ENCODE data around the gene SPOUT1.
"Not testable (repeated sequence)": the region's sequence is repeated elsewhere in the genome, so short reads cannot be mapped to it uniquely, and the experiment has no call there.

The SPOUT1 gene

GRCh38 chr9:128809036-128809599 is 20.5 kb downstream of the SPOUT1 start:
- no peak for DNase-seq

DNA sequence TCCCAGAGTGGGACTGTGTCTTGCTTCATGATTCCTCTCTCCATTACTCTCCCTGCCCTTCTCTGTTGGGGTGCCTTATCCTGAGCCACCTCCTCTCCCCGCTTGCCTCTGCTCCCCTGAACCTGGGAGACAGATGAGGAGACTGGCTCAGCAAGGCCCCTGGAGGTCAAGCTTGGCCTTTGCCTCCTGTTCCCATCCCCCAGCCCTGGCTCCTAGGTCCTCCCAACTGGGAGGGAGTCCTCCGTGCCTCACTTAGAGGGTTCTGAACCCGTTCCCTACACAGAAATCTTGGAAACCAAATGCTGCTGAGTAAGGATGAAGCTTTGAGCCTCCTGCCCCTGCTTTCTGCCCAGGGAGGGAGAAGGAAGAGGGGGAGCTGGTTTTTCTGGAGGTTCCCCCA is 21.1 kb downstream of the SPOUT1 start:
- DNase-seq, result no peak

DNA sequence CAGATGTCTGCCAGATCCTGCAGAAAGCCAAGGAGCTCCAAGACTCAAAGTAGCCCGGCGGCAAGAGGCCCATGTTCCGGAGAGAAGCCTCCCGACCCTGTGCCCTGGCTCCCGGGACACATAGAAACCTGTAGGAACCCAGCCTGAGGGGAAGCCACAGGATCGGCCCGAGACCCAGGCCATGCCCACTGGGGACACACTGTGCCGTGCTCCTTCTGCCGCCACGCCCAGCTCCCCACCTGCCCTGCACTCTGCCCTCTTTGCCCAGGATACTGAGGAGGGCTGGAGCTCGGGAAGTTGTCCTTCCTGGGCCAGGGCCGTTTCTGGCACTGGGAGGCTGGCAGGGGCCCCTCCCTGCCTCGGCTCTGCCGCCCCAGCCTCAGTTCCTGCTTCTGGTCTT is 21.8 kb downstream of the SPOUT1 start:
- DNase-seq, result no peak

- DNase-seq, result no peak
Measured at GRCh38 chr9:128805661-128806060, 23.9 kb downstream of the SPOUT1 start.

- DNase-seq, result no peak
Measured at GRCh38 chr9:128802482-128802881, 27.1 kb downstream of the SPOUT1 start.

DNA sequence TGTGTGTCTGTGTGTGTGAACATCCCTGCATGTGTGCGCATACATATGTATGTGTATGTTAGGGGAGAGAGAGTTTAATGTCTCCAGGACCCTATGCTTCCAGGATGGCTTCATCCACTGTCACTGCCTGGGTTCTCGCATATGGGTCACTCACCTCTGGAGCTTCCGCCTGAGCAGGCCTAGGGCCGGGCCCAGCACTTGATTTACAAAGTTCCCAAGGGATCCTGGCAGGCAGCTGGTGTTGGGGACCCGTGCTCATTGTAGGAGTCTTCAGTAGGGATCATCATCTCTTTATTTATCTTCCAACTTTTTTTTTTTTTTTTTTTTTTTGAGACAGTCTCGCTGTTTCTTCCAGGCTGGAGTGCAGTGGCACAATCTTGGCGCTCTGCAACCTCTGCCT is 29.5 kb downstream of the SPOUT1 start:
- no peak for DNase-seq

DNA sequence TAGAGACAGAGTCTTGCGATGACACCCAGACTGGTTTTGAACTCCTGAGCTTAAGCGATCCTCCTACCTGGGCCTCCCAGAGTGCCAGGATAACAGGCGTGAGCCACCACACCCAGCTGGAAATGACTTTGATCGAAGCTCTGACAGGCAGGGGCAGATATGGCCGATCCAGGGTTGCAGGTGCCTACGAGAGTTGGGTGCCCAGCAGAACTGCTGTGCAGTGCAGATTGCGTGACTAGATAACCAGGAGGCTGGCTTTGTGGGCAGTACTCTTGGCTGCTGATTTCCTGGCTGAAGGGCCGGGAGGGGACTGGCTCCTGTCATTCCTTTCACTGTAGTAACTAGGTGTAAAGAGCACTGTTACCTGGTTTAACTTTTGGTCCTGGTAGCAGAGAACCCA is 30.7 kb downstream of the SPOUT1 start:
- DNase-seq, result no peak

- DNase-seq, result not testable (repeated sequence)
Measured at GRCh38 chr9:128794961-128795360, 34.6 kb downstream of the SPOUT1 start.

- DNase-seq, result no peak
Measured at GRCh38 chr9:128792978-128793686, 36.5 kb downstream of the SPOUT1 start.

- DNase-seq, result no peak
Measured at GRCh38 chr9:128792134-128792533, 37.5 kb downstream of the SPOUT1 start.

DNA sequence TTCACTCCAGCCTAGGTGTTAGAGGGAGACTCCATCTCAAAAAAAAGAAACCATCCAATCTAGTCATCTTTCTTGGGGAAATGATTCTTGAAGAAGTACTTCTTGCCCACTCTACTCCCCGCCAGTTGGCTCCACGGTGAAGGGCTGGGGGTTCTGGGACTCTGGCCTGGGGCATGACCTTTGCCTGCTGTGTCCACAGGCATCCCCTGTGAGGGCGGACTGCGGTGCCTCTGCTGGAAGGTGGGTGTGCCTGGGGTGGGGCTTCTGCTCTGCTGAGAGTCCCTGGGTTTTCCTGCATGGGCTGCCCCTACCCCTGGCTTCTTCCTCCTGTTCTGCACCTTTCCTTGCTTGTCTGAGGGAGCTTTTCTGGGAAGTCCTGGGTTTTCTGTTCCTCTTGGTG is 39.1 kb downstream of the SPOUT1 start:
- no peak for DNase-seq

GRCh38 chr9:128788445-128788844 is 41.1 kb downstream of the SPOUT1 start:
- DNase-seq, result no peak

- no peak for DNase-seq
Measured at GRCh38 chr9:128787659-128788058, 41.9 kb downstream of the SPOUT1 start.

GRCh38 chr9:128786681-128787601 is 42.7 kb downstream of the SPOUT1 start, which contains the start of gene TBC1D13:
TSS of gene TBC1D13 (plus strand) at chr9:128787253. CDS start at chr9:128787354, 101 bp downstream.
- DNase-seq, result peak; percentile 76 to 83 (median 80)

- DNase-seq, result no peak
Measured at GRCh38 chr9:128785427-128785826, 44.2 kb downstream of the SPOUT1 start.

GRCh38 chr9:128782669-128783068 is 46.9 kb downstream of the SPOUT1 start:
- no peak for DNase-seq

DNA sequence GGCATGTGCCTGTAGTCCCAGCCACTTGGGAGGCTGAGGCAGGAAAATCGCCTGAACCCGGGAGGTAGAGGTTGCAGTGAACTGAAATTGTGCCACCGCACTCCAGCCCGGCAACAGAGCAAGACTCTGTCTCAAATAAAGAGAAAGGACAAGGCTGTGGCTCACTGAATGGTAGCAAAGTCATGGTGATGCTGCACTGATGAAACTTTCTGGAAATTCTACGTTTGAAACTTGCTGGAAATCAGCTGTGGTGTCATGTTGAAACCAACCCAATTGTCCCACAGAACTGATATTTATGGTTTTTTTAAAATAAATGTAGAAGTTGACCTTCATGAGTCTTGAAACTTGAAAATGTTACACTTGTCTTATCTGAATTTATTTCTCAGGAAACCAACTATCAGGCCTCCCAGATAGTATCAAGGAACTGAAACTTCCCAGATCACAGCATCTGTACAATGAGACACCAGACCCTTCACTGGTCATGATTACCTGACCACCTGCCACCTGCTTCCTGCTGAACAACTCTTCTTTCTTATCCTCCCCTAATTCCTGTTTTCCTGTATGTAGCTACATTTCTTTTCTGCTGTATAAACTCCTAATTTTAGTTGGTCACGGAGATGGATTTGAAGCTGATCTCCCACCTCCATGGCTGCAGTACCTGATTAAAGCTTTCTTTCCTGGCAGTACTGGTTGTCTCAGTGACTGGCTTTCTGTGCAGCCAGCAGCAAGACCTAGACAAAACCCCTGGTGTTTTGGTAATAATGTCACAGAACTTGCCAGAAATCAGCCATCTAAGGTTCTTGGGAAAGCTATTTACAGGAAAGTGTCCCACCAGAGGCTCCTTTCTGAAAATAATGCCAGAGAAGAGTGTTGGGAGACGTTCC is 48.2 kb downstream of the SPOUT1 start:
- no peak for DNase-seq

DNA sequence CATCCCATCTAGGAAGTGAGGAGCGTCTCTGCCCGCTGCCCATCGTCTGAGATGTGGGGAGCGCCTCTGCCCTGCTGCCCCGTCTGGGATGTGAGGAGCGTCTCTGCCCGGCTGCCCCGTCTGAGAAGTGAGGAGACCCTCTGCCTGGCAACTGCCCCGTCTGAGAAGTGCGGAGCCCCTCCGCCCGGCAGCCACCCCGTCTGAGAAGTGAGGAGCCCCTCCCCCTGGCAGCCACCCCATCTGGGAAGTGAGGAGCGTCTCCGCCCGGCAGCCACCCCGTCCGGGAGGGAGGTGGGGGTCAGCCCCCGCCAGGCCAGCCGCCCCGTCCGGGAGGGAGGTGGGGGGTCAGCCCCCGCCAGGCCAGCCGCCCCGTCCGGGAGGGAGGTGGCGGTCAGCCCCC is 49.5 kb downstream of the SPOUT1 start:
- DNase-seq, result not testable (repeated sequence)

GRCh38 chr9:128774804-128775203 is 54.8 kb downstream of the SPOUT1 start:
- no peak for DNase-seq

DNA sequence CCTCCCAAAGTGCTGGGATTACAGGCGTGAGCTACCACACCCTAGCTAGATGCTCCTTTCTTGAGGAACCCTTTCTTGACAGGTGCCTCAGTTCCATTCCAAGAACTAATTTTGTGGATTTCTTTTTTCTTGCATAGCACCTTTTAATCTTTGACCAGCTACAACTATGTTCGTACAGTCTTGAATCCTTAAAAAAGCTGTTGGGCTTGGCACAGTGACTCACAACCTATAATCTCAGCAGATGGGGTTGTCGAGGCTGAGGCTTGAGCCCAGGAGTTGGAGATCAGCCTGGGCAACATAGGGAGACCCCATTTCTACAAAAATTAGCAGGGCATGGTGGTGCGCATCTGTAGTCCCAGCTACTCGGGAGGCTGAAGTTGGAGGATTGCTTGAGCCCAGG is 56.5 kb downstream of the SPOUT1 start:
- DNase-seq, result no peak

- DNase-seq, result peak; percentile 86 to 95 (median 92)
Measured at GRCh38 chr9:128771745-128772519, 57.7 kb downstream of the SPOUT1 start, which contains the start of gene ZER1. TSS of gene ZER1 (minus strand) at chr9:128771927. CDS start at chr9:128755565, 16,362 bp downstream.
